T-helper 2 cell (primary cell): ENCODE results near the gene ALDH8A1.
"Not testable (repeated sequence)": the region's sequence is repeated elsewhere in the genome, so short reads cannot be mapped to it uniquely, and the experiment has no call there.

Experiments
- DNase-seq, 5 experiments: peaks; one replicate each; pipeline versions ENCODE4 v3.0.0 to v3.0.0-alpha.2; 2012 to 2022

ALDH8A1 gene

DNA sequence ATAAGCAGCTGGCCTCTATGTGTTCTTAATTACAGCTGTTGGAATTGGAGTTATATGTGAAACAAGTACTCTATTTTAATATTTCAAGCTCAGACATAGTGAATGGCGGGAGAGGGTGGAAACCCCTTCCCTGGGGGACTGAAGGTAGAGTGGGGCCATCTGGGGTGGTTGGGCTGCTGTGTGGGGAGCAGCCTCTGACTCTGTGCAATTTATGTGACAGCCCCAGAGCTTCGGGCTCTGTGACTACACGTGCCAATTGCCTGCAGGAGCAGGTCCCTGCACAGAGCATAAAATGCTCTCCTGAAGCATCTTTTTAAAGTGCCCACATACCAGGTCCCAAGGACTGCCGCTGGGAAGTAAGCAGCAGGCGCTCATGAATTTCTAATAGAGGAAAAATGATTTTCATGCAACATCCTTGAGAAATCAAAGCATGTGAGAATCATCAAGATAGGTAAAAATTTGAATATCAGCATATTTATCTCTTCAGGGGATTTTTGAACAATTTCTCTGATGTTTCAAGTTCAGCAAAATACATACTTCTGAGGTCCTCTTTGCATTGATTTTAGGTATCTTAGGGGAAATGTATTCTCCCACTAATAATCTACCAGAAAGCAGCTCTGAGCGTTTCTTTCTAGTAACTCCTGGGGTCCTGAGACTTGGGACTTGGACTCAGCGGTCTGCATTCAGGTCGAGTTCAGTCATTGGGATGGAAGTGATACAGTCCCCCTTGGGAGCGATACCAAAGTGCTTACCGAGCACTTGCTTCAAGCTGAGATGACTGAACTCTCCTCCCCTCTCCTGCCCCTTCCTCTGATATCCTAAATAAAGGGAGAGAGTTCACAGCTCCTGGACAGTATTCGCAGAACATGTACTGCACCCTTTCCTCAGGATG is 40.0 kb downstream of the ALDH8A1 start:
- DNase-seq = no peak

- DNase-seq = peak in 1 of 5 experiments; percentile 41
These were observed 40.9 kb downstream of the ALDH8A1 start for GRCh38 chr6:134908906-134909516.

DNA sequence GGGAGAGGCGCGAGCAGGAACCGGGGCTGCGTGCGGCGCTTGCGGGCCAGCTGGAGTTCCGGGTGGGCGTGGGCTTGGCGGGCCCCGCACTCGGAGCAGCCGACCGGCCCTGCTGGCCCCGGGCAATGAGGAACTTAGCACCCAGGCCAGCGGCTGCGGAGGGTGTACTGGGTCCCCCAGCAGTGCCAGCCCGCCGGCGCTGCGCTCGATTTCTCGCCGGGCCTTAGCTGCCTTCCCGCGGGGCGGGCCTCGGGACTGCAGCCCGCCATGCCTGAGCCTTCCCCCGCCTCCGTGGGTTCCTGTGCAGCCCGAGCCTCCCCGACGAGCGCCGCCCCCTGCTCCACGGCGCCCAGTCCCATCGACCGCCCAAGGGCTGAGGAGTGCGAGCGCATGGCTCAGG is 45.2 kb downstream of the ALDH8A1 start:
- DNase-seq = not testable (repeated sequence)

DNA sequence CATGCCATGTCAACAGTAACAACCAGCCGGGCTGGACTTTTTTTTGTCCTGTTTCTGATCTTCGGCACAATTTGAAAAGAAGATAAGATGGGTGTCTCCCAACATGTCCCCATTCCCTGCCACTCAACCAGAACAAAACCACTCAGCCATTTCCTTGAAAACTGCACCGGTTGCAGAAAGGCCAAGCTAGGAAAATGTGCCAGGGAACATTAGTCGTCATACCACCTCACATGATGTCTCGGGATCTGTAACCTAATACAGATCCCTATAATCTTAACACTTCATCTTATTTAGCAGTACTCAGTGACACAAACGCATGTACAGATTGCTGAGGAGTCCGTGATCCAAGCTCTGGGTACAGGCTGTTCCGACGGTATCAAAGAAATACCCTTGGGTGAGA is 46.5 kb downstream of the ALDH8A1 start:
- no peak for DNase-seq

DNA sequence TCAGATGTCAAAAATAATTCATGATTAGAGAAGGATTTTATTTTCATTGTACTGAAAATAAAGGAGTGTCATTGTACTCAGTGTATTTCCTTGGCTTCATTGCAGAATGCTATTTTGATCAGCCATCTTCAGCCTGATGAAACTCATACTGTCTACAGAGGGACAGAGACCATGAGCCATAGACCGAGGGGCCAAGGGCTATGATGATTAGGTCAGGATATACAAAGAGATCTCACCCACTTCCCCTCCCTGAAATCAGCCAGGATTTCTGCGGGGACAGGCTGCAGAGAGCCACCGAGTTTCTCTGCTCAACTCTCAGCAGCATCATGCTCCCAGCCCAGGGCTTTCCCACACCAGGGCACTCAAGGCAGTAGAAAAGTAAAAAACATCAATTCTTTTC is 47.0 kb downstream of the ALDH8A1 start:
- DNase-seq = no peak

DNA sequence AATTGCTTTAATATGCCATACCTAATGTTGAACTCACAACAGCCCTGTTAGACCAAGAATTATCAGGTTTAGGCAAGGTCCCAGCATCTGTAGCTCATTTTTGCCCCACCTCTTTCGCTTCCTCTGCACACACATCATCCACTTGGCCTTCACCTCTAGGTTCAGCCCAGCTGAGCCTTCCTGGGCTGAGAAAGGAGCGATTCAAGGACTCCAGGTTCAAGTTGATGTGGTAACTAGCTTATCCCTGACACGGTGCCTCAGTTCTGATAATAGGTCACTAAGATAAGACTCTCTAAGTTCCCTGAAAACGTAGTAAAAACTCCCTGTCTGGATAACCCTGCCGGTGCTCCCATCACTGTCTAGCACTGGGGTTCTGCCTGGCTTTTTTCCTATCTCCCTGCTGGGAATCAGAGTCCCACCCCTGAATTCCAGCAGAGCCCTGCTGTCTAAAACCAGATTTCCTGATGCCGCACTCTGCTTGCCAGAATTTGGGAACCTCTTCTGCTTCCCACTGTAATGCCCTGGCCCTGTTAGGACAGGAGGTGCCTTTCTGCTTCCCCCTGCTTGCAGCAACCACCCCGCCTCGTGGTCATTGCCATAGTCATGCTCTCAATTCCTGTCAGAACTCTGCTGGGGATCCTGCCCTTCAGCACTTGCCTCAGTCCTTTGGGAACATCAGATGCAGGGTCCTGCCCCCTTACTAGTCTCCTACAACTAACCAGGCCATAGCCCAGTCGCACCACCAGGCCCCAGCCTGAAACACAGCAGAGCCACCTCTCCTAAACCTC is 47.6 kb downstream of the ALDH8A1 start:
- DNase-seq = no peak

DNA sequence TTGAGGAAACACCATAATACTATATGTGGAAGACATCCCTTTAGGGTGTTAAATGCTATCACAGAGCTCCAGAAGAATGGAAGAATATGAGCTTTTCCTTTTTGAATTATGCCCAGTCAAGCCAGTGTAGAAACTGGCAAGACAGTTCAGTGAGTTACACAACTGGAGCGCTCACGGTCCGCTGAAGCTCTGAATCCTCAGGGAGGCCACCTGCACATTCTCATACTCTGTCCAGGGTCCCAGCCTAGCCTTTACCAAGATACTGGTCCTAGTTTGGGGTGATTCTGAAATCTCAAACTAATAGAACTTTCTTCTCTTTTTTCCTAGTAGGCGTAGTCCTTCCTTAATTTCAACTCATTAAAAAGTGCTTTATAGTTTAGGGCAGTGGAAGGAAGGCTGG is 51.3 kb downstream of the ALDH8A1 start:
- DNase-seq = no peak

- not testable (repeated sequence) for DNase-seq
These were observed 51.7 kb downstream of the ALDH8A1 start for GRCh38 chr6:134898166-134898565.

- no peak for DNase-seq
These were observed 53.0 kb downstream of the ALDH8A1 start for GRCh38 chr6:134896910-134897309.

GRCh38 chr6:134894800-134895199 is 55.1 kb downstream of the ALDH8A1 start:
- no peak for DNase-seq

GRCh38 chr6:134892362-134892761 is 57.5 kb downstream of the ALDH8A1 start:
- no peak for DNase-seq

- DNase-seq = no peak
These were observed 58.3 kb downstream of the ALDH8A1 start for GRCh38 chr6:134891633-134892032.

DNA sequence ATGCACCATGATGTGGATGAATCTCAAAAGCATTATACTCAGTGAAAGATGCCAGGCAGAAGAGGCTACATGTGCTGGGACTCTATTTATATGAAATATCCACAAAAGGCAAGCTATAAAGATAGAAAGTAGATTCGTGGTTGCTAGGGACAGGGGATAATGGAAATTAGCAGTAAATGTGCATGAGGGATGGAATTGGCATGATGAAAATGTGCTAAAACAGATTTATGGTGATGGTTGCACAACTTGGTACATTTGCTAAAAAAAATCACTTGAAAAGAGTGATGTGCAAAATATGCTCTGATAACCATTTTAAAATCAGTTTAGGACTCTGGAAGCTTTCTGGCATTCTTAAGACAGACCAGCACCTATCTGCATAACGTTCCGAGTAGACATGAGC is 61.6 kb downstream of the ALDH8A1 start:
- no peak for DNase-seq

- no peak for DNase-seq
These were observed 65.1 kb downstream of the ALDH8A1 start for GRCh38 chr6:134884752-134885151.

- DNase-seq = no peak
These were observed 66.6 kb downstream of the ALDH8A1 start for GRCh38 chr6:134883314-134883713.

DNA sequence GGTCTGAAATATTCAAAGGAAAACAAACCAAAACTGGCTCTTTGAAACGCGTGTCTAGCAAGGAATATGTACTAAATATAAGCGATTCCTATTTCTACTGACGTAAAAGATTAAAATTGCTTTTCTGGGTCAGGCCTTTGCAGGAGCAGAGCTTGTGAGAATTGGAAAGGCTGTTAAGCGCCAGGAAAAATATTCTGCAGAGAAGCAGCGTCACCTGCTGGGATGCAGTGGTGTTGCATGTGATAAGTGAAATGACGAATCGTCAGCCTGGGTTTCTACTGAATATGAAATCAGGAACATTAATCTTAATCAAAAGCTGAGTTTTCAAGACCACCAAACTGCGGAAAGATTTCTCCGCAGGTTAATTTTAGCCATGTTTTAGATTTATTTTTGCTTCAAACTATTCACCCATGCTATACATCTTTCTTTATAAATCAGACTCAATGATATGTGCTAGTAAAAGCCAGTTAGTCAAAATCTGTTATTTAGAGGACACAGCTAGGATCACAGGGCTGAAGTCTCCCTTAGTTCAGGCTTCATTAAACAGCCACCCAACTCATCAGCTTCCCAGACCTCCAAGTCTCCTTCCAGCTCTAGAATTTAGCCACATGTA is 67.4 kb downstream of the ALDH8A1 start:
- peak in 4 of 5 experiments; percentile 12 to 54 (median 14) for DNase-seq

GRCh38 chr6:134880487-134881190 is 69.3 kb downstream of the ALDH8A1 start:
- no peak for DNase-seq

DNA sequence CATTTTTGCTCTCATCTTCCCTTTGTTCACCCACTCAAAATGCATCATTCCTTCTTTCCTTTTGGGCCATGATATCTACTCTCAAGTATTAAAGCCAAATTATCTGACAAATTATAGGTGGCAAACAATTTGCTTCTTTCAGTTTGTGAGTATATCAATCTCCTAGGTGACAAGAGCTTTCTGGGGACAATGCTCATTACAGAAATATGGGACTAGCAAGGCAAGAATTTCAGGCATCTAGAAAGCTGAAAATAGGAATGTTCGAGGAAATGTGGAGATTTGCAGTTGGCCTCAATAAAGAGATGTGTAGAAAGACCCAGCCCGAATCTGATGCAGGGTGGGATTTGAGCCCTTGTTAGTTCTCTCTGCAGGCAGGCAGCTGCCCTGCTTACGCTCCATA is 71.8 kb downstream of the ALDH8A1 start:
- no peak for DNase-seq

- peak in 1 of 5 experiments; percentile 43 for DNase-seq
These were observed 74.5 kb downstream of the ALDH8A1 start for GRCh38 chr6:134875367-134875766.

- peak in 1 of 5 experiments; percentile 44 for DNase-seq
These were observed 76.2 kb downstream of the ALDH8A1 start for GRCh38 chr6:134873500-134874388.
